ENCODE measurements around the gene ZNF280A. TPM values are rescaled to one million over a fixed set of nuclear protein-coding genes. Genes with fewer than 3 reads are reported as not detected.

Gene ZNF280A
- total and polyA plus RNA-seq, 2 of the 8 experiments (the other 6 are each of a cell fraction or from before 2014, with no cell fraction given) = 0.09 to 0.61 TPM

DNA sequence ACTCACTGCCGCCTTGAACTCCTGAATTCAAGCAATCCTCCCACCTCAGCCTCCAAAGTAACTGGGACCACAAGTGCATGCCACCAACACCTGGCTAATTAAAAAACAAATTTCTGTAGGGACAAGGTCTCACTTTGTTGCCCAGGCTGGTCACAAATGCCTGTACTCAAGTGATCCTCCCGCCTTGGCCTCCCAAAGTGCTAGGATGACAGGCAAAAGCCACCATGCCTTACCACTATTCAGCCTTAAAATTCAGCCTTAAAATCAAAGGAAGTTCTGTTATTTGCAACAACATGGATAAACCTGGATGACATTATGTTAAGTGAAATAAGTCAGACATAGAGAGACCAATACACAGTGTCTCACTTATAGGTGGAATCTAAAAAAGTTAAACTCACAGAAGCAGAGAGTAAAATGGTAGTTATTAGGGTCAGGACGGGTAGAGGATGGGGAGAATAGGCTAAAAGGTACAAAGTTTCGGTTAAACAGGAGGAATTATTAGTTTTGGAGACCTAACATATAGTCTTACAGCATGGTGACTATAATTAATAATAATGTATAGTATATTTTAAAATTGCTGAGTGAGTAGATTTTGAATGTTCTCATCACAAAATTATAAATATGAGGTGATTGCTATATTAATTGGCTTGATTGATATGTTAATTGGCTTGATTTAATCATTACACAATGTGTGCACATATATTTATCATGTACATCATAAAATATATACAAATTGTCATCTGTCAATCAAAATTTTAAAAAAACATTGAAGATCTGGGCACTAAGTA lies 6.2 kb upstream of the ZNF280A start:
- Histone ChIP-seq H3K9ac (replicated peaks in 1 of 4; ENCODE audit: extremely low read depth in 1 of 4, low read depth in 3 of 4, low read length in 3 of 4) (no peak overlapping the region), H3K79me2 (ENCODE audit: control insufficient read depth in 1 of 2, insufficient read depth in 2 of 2, low read length in 2 of 2) (no peaks in the 10 kb centered on the region), H3K36me3 (ENCODE audit: control insufficient read depth in 2 of 4, insufficient read depth in 4 of 4, low read length in 3 of 4) (no peaks in the 10 kb centered on the region), H3K18ac (ENCODE audit: extremely low read depth, low read length) (no peak overlapping the region), H2BK20ac (ENCODE audit: low read length) (no peak overlapping the region), H3K27me3 (replicated peaks in 1 of 4; ENCODE audit: control insufficient read depth in 3 of 4, extremely low read depth in 1 of 4, insufficient read depth in 3 of 4, low read length in 3 of 4) (peaks cover 6 to 24% (median 17%) of the 10 kb centered on the region in 4 experiments; a peak in 6 of 7 replicates), H2AFZ (ENCODE audit: low read length) (no peak overlapping the region), H3K79me1 (ENCODE audit: low read depth, low read length) (no peaks in the 10 kb centered on the region), H4K20me1 (replicated peaks in 1 of 2; ENCODE audit: control insufficient read depth in 1 of 2, insufficient read depth in 2 of 2, low read length in 2 of 2) (no peaks in the 10 kb centered on the region), H3K4me1 (replicated peaks in 1 of 4; ENCODE audit: control insufficient read depth in 3 of 4, insufficient read depth in 4 of 4, low read length in 3 of 4) (no peaks in the 10 kb centered on the region), H2BK12ac (ENCODE audit: low read depth, low read length) (no peak overlapping the region), H2AK5ac (ENCODE audit: low read depth, low read length) (no peak overlapping the region), H3K14ac (ENCODE audit: insufficient read length) (no peak overlapping the region), H3K56ac (replicated peaks; ENCODE audit: insufficient read length, low read depth, low read length) (no peak overlapping the region), H3K23ac (ENCODE audit: insufficient read length) (no peak overlapping the region), H2BK15ac (ENCODE audit: low read length) (no peak overlapping the region), H3K4me3 (ENCODE audit: extremely low read depth in 1 of 4, insufficient read depth in 2 of 4, low read depth in 3 of 4, low read length in 4 of 4) (no peak overlapping the region), H3K27ac (ENCODE audit: low read depth, low read length) (no peak overlapping the region), H3K9me3 (ENCODE audit: insufficient read depth in 2 of 2, low read depth in 1 of 2, low read length in 1 of 2) (peaks cover 0 to 8% of the 10 kb centered on the region in 2 experiments; a peak in 3 of 4 replicates), H3K4ac (replicated peaks; ENCODE audit: insufficient read length, low read depth, low read length) (no peak overlapping the region), H3K23me2 (ENCODE audit: low read depth, low read length) (no peaks in the 10 kb centered on the region), H2BK5ac (ENCODE audit: low read depth, low read length) (no peak overlapping the region), H4K91ac (replicated peaks; ENCODE audit: insufficient read length, low read length) (no peak overlapping the region), H2BK120ac (replicated peaks; ENCODE audit: low read depth, low read length) (no peak overlapping the region), H4K8ac (ENCODE audit: extremely low read depth, insufficient read depth, low read length) (no peak overlapping the region), H3K4me2 (ENCODE audit: insufficient read depth in 1 of 2, low read depth in 2 of 2, low read length in 2 of 2) (no peak overlapping the region), H4K5ac (ENCODE audit: insufficient read length, low read depth, low read length) (no peak overlapping the region)
- FAIRE-seq = no peak
- ChIA-PET POLR2A (ENCODE audit: partially characterized antibody) (no interaction called here), CTCF (ENCODE audit: partially characterized antibody) (no interaction called here)
- DNase-seq (ENCODE audit: low read depth in 1 of 2, low spot score in 2 of 2) = no peak
- WGBS, 2 experiments (ENCODE audit: extremely low coverage in 1 of 2, insufficient coverage in 1 of 2, insufficient read length in 1 of 2, insufficient replicate concordance in 2 of 2, low coverage in 1 of 2, low lambda C conversion rate in 2 of 2, missing lambda C conversion rate in 1 of 2) = 78% methylated on average over 4 of the region's 4 CpGs; no CpG with 5 or more reads in 1 of the 2 experiments
- no peak for TF ChIP-seq HDAC2 (IDR thresholded peaks at IDR 0.05; ENCODE audit: borderline replicate concordance in 1 of 2, low read depth in 2 of 2, low read length in 2 of 2)
- TF ChIP-seq JUND (IDR thresholded peaks at IDR 0.05; ENCODE audit: low read length) = no peak
- TF ChIP-seq ZNF274 (IDR thresholded peaks at IDR 0.05; ENCODE audit: borderline replicate concordance, extremely low read depth, low read length) = no peak
- no peak for TF ChIP-seq CHD1 (IDR thresholded peaks at IDR 0.05; ENCODE audit: low read depth, low read length)
- TF ChIP-seq, protein P1, sequence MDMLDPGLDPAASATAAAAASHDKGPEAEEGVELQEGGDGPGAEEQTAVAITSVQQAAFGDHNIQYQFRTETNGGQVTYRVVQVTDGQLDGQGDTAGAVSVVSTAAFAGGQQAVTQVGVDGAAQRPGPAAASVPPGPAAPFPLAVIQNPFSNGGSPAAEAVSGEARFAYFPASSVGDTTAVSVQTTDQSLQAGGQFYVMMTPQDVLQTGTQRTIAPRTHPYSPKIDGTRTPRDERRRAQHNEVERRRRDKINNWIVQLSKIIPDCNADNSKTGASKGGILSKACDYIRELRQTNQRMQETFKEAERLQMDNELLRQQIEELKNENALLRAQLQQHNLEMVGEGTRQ (IDR thresholded peaks at IDR 0.05; ENCODE audit: low read length) = no peak
- TF ChIP-seq TAF1 (IDR thresholded peaks at IDR 0.05; ENCODE audit: low read depth, low read length) = no peak
- no peak for TF ChIP-seq POLR2A (IDR thresholded peaks at IDR 0.05; ENCODE audit: control extremely low read depth in 1 of 2, low read depth in 2 of 2, low read length in 2 of 2)
- TF ChIP-seq EP300 (IDR thresholded peaks at IDR 0.05; ENCODE audit: borderline replicate concordance in 1 of 2, low read depth in 2 of 2, low read length in 2 of 2) = no peak
- TF ChIP-seq, protein P2, sequence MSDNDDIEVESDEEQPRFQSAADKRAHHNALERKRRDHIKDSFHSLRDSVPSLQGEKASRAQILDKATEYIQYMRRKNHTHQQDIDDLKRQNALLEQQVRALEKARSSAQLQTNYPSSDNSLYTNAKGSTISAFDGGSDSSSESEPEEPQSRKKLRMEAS (IDR thresholded peaks at IDR 0.05) = no peak
- TF ChIP-seq NANOG (IDR thresholded peaks at IDR 0.05; ENCODE audit: insufficient read depth, low read depth, low read length, poor library complexity, severe bottlenecking) = no peak
- TF ChIP-seq RBBP5 (IDR thresholded peaks at IDR 0.05; ENCODE audit: borderline replicate concordance, low read depth, low read length) = no peak

Data from H1 (cell line).